ENCODE results near the gene EXOC5. TPM values are rescaled to one million over a fixed set of nuclear protein-coding genes. Genes with fewer than 3 reads are reported as not detected.

Gene EXOC5
- total RNA-seq, 2 donors from 2014 or later, result 44.8 to 71.1 TPM

- DNase-seq, result no peak
- Histone ChIP-seq H3K9ac (ENCODE audit: low read depth in 2 of 2, low read length in 2 of 2) (no peak overlapping the region), H3K27ac (no peak overlapping the region), H3K9me3 (no peaks in the 10 kb centered on the region), H3K4me1 (no peaks in the 10 kb centered on the region), H3K36me3 (no peaks in the 10 kb centered on the region), H3K27me3 (no peaks in the 10 kb centered on the region), H3K4me3 (no peak overlapping the region)
- no peak for TF ChIP-seq CTCF (IDR thresholded peaks at IDR 0.05)
- intact Hi-C loops (cut with DNase I), result no loop called here
Observed at GRCh38 chr14:57174466-57174865, 94.2 kb downstream of the EXOC5 start.

GRCh38 chr14:57171903-57172302 is 96.8 kb downstream of the EXOC5 start:
- no peak for TF ChIP-seq CTCF (IDR thresholded peaks at IDR 0.05)
- Histone ChIP-seq H3K9ac (ENCODE audit: low read depth in 2 of 2, low read length in 2 of 2) (no peak overlapping the region), H3K27me3 (no peaks in the 10 kb centered on the region), H3K4me1 (no peaks in the 10 kb centered on the region), H3K9me3 (no peaks in the 10 kb centered on the region), H3K4me3 (no peak overlapping the region), H3K27ac (no peak overlapping the region), H3K36me3 (no peaks in the 10 kb centered on the region)
- intact Hi-C loops (cut with DNase I), result no loop called here
- no peak for DNase-seq

DNA sequence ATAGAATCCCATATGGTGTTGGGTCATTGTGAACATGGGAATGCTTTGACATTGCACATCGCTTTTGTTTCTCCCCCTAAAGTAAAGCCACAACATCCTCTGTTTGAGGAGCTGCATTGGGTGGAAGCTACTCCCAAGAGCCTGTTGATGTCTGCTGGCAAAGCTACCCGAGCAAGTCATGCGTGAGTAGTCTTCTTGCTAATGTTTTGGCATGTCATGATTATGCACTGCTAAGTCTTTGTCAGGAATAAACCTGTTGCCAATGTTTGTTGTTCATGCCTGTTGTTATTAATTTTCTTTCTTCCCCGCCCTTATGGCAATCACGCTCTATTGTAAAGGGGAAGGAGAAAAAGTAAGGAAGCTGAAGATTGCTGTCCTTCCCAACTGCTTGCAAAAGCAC is 97.3 kb downstream of the EXOC5 start:
- Histone ChIP-seq H3K4me3 (no peak overlapping the region), H3K36me3 (no peaks in the 10 kb centered on the region), H3K9me3 (no peaks in the 10 kb centered on the region), H3K9ac (ENCODE audit: low read depth in 2 of 2, low read length in 2 of 2) (no peak overlapping the region), H3K27me3 (no peaks in the 10 kb centered on the region), H3K27ac (no peak overlapping the region), H3K4me1 (no peaks in the 10 kb centered on the region)
- intact Hi-C loops (cut with DNase I), result no loop called here
- no peak for DNase-seq
- no peak for TF ChIP-seq CTCF (IDR thresholded peaks at IDR 0.05)

DNA sequence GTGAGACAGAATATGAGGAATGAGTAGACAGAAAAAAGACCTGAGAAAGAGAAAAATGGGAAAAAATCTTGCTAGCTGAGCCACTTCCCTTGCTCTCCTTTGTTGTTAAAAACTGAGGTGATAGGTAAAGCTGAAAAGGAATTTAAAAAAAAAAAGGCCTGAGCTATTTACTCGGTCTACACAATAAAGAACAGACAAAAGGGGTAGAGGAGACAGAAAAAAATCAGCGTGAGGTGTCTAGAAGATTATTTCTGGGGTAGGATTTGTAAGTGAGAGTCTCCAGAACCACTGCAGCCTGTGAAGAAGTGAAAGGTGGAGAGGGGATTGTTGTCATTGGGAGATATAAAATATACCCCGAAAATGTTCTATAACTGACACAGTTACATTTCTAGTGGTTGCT is 98.8 kb downstream of the EXOC5 start:
- H3K4me3 ChIP-seq, result no peak overlapping the region
- no peak overlapping the region for H3K27ac ChIP-seq
- no peaks in the 10 kb centered on the region for H3K9me3 ChIP-seq
- no peaks in the 10 kb centered on the region for H3K27me3 ChIP-seq
- intact Hi-C loops (cut with DNase I), result no loop called here
- H3K4me1 ChIP-seq, result no peaks in the 10 kb centered on the region
- no peak for TF ChIP-seq CTCF (IDR thresholded peaks at IDR 0.05)
- no peak overlapping the region for H3K9ac ChIP-seq (ENCODE audit: low read depth in 2 of 2, low read length in 2 of 2)
- no peaks in the 10 kb centered on the region for H3K36me3 ChIP-seq
- no peak for DNase-seq

GRCh38 chr14:57168138-57168679 is 100.5 kb downstream of the EXOC5 start:
- no peaks in the 10 kb centered on the region for H3K9me3 ChIP-seq
- no peak overlapping the region for H3K4me3 ChIP-seq
- no peaks in the 10 kb centered on the region for H3K4me1 ChIP-seq
- intact Hi-C loops (cut with DNase I), result no loop called here
- no peak for TF ChIP-seq CTCF (IDR thresholded peaks at IDR 0.05)
- no peaks in the 10 kb centered on the region for H3K36me3 ChIP-seq
- no peak for DNase-seq
- H3K27me3 ChIP-seq, result no peaks in the 10 kb centered on the region
- H3K27ac ChIP-seq, result no peak overlapping the region
- H3K9ac ChIP-seq (ENCODE audit: low read depth in 2 of 2, low read length in 2 of 2), result no peak overlapping the region
